Heart left ventricle (tissue), 16 donors: ENCODE data around the gene GPR68. TPM values are rescaled to one million over a fixed set of nuclear protein-coding genes. Genes with fewer than 3 reads are reported as not detected.

Experiments used
- ATAC-seq, 4 donors: fragments of 200-7000 bp; cut with Tn5 transposase; one replicate each; pipeline ENCODE4 v1.9.1; 2020 to 2022; ENCODE audit warnings: moderate library complexity in 4 of 4, mild to moderate bottlenecking in 3 of 4, moderate number of reproducible peaks in 1 of 4
- DNase-seq, 5 donors: peaks; one replicate each; pipeline ENCODE4 v3.0.0-alpha.2; 2020
- H3K27ac ChIP-seq, 12 donors: fragments of 200-600 bp; sonication (generic) in 4 of 12; one replicate each; pipeline versions ENCODE4 v1.5.0 to v1.8.0; 2016 to 2022; ENCODE audit warnings: mild to moderate bottlenecking in 2 of 12
- H3K27me3 ChIP-seq, 9 donors: fragments of 200-600 bp; sonication (generic) in 2 of 9; one replicate each; pipeline versions ENCODE4 v1.5.1 to v1.8.0; 2016 to 2022; ENCODE audit warnings: mild to moderate bottlenecking in 3 of 9
- H3K36me3 ChIP-seq, 9 donors: fragments of 200-600 bp; sonication (generic) in 2 of 9; one replicate each; pipeline versions ENCODE4 v1.5.0 to v1.8.0; 2018 to 2022; ENCODE audit warnings: mild to moderate bottlenecking in 2 of 9
- H3K4me1 ChIP-seq, 12 donors: fragments of 200-600 bp; sonication (generic) in 4 of 12; one replicate each; pipeline versions ENCODE4 v1.5.0 to v1.8.0; 2016 to 2022; ENCODE audit warnings: mild to moderate bottlenecking in 3 of 12
- H3K4me3 ChIP-seq, 12 donors: fragments of 200-600 bp; sonication (generic) in 4 of 12; one replicate each; pipeline versions ENCODE4 v1.5.0 to v1.8.0; 2017 to 2022; ENCODE audit warnings: mild to moderate bottlenecking in 9 of 12, moderate library complexity in 4 of 12
- H3K9me3 ChIP-seq, 12 donors: fragments of 200-600 bp; sonication (generic) in 4 of 12; one replicate each; pipeline versions ENCODE4 v1.5.0 to v1.8.0; 2016 to 2022; ENCODE audit warnings: mild to moderate bottlenecking in 1 of 12
- POLR2A ChIP-seq, 2 donors: fragments of 450-650 bp; IDR thresholded peaks; one replicate each; pipeline ENCODE4 v1.6.1; 2017; ENCODE audit warnings: antibody characterized with exemption in 2 of 2, mild to moderate bottlenecking in 2 of 2, moderate library complexity in 2 of 2
- WGBS, 4 donors: extraction: QIAGEN DNeasy Blood & Tissue Kit in 2 of 4; methylation state at CpG; one replicate each; pipeline versions ENCODE4 v1.1.5 to v1.1.7; 2013 to 2018; 5-methylcytosine and 5-hydroxymethylcytosine counted together
- intact Hi-C, 10 donors: fragments of 100-400 bp; cut with DNase I; formaldehyde crosslinking; loops; one replicate each; pipeline versions ENCODE4 v1.11.1 to v1.14.2; 2022
- polyA plus RNA-seq, 2 donors: library from polyadenylated mRNA; stranded (reverse); fragments of 200-250 nt; gene quantifications; one replicate each; pipeline ENCODE4 v1.2.3, GENCODE V29; 2013
- total RNA-seq, 9 donors: library from RNA; depleted of rRNA in 2 of 9; stranded (reverse); fragments of >200 nt in 2 of 9; fragmentation: NEBNext Ultra II Directional in 3 of 9; extraction: Animal tissue kit (Norgen Biotek cat#: 25700) in 3 of 9; gene quantifications; one replicate each; pipeline versions ENCODE4 v1.1.0 to v1.2.4, GENCODE V29; 2016 to 2023
- TF ChIP-seq, protein P1 (sequence below), 12 donors: fragments of 200-600 bp; sonication (generic) in 4 of 12; IDR thresholded peaks; one replicate each; pipeline versions ENCODE4 v1.5.0 to v1.8.0; 2018 to 2022; ENCODE audit warnings: antibody characterized with exemption in 12 of 12, mild to moderate bottlenecking in 5 of 12
- donor health status: ischemic (EF 13 %, LVEDD 7.1; RV severe dilation, severe dysfunction).
- donor health status: healthy with polysubstance abuse.
- donor health status: DM: no; HTN: yes; CAD: no.
- donor health status: DM: no; HTN: no; CAD: no.
- donor health status: ischemic (EF 25% LVEDD 6.9; RV normal size, moderate dysfunction).
- donor health status: ischemic (EF 25% LVEDD 5.7; RV mildly dilated, moderate dysfunction).
- donor health status: healthy.
- donor health status: DM: yes; HTN: yes; CAD: no.
- donor health status: ischemic (EF 35%, LVEDD 5.7; RV mildly dilated, moderate dysfunction).
- donor health status: nonischemic (EF 11% LVEDD 7.7; RV severe dilation, severe dysfunction).
- donor health status: DM: yes; HTN: yes; CAD: no.
- donor health status: PGD.
- donor health status: ischemic (EF 29% LVEDD 5.4; RV normal size, mild dysfunction).
- donor health status: nonischemic (EF 23%, LVEDD 6.1; RV moderate dilation, normal function).

GPR68 gene
- total and polyA plus RNA-seq, 11 donors, result 0.08 to 2.6 (median 0.59) TPM; not detected in 1

DNA sequence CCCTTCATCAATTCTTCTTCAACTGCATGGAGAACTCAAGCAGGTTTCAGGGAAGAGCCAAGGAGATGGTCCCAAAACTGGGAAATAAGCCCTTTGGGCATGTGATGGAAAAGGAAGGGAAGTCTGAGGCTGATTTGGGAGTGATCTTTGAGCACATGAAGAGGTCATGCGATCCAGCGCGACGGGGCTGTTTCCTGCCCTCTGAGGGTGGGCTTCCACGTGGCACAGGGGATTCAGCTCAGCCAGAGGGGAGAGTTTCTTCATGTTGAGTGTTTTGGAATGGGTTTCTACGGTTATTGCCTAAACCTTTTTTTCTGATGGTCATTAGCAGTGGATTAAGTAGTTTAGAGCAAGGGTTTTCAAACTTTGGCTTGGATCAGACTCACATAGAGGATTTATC is 30.2 kb downstream of the GPR68 start:
- Histone ChIP-seq H3K4me1 (peaks cover 0 to 10% (median 2%) of the 10 kb centered on the region in 12 donors), H3K27ac (no peak overlapping the region), H3K36me3 (peaks cover 0 to 100% (median 92%) of the 10 kb centered on the region in 9 donors), H3K9me3 (peaks cover 0 to 13% (median 0%) of the 10 kb centered on the region in 12 donors), H3K4me3 (no peak overlapping the region), H3K27me3 (no peaks in the 10 kb centered on the region)
- WGBS, 4 donors, result 88 to 93% (median 89%) methylated on average over 6 of the region's 6 CpGs
- intact Hi-C loops, result no loop called here
- no peak for ATAC-seq
- no peak for TF ChIP-seq POLR2A (IDR thresholded peaks at IDR 0.05)
- TF ChIP-seq, protein P1, sequence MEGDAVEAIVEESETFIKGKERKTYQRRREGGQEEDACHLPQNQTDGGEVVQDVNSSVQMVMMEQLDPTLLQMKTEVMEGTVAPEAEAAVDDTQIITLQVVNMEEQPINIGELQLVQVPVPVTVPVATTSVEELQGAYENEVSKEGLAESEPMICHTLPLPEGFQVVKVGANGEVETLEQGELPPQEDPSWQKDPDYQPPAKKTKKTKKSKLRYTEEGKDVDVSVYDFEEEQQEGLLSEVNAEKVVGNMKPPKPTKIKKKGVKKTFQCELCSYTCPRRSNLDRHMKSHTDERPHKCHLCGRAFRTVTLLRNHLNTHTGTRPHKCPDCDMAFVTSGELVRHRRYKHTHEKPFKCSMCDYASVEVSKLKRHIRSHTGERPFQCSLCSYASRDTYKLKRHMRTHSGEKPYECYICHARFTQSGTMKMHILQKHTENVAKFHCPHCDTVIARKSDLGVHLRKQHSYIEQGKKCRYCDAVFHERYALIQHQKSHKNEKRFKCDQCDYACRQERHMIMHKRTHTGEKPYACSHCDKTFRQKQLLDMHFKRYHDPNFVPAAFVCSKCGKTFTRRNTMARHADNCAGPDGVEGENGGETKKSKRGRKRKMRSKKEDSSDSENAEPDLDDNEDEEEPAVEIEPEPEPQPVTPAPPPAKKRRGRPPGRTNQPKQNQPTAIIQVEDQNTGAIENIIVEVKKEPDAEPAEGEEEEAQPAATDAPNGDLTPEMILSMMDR (IDR thresholded peaks at IDR 0.05), result no peak
- no peak for DNase-seq

DNA sequence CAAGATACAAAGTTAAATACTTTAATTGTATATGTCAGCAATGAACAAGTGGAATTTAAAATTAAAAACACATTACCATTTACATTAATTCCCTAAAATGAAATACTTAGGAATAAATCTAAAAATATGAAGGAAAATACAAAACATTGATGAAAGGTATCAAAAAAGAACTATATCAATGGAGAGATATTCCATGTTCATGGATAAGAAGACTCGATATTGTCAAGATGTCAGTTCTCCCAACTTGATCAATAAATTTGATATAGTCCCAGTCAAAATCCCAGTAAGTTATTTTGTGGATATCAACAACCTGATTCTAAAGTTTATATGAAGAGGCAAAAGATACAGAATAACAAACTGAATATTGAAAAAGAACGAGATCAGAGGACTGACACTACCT is 33.5 kb downstream of the GPR68 start:
- Histone ChIP-seq H3K9me3 (peaks cover 0 to 13% (median 0%) of the 10 kb centered on the region in 12 donors), H3K4me1 (no peaks in the 10 kb centered on the region), H3K4me3 (no peak overlapping the region), H3K27ac (no peak overlapping the region), H3K27me3 (no peaks in the 10 kb centered on the region), H3K36me3 (peaks cover 0 to 100% (median 98%) of the 10 kb centered on the region in 9 donors)
- intact Hi-C loops, result no loop called here
- TF ChIP-seq POLR2A (IDR thresholded peaks at IDR 0.05), result no peak
- TF ChIP-seq, protein P1 (IDR thresholded peaks at IDR 0.05), result no peak
- WGBS, 4 donors, result 97 to 99% (median 98%) methylated on average over 2 of the region's 2 CpGs
- DNase-seq, result no peak
- no peak for ATAC-seq

DNA sequence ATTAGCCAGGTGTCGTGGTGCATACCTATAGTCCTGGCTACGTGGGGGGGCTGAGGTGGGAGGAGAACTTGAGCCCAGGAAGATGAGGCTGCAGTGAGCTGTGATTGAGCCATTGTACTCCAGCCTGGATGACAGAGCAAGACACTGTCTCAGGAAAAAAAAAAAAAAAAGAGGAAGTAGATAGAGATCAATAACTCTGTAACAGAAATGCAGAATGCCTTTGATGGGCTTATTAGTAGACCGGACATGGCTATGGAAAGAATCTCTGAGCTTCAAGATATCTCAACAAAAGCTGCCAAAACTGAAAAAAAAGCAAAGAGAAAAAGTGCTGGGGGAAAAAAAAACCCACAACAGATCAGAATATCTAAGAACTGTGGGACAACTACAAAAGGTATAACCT is 37.5 kb downstream of the GPR68 start:
- ATAC-seq, result no peak
- Histone ChIP-seq H3K27ac (no peak overlapping the region), H3K9me3 (peaks cover 0 to 13% (median 0%) of the 10 kb centered on the region in 12 donors), H3K36me3 (peaks cover 0 to 100% (median 97%) of the 10 kb centered on the region in 9 donors), H3K4me1 (peaks cover 0 to 13% (median 7%) of the 10 kb centered on the region in 12 donors), H3K4me3 (no peak overlapping the region), H3K27me3 (no peaks in the 10 kb centered on the region)
- intact Hi-C loops, result no loop called here
- DNase-seq, result no peak
- 87 to 89% (median 88%) methylated on average over 3 of the region's 3 CpGs for WGBS, 4 donors
- TF ChIP-seq POLR2A (IDR thresholded peaks at IDR 0.05), result no peak
- TF ChIP-seq, protein P1 (IDR thresholded peaks at IDR 0.05), result no peak

DNA sequence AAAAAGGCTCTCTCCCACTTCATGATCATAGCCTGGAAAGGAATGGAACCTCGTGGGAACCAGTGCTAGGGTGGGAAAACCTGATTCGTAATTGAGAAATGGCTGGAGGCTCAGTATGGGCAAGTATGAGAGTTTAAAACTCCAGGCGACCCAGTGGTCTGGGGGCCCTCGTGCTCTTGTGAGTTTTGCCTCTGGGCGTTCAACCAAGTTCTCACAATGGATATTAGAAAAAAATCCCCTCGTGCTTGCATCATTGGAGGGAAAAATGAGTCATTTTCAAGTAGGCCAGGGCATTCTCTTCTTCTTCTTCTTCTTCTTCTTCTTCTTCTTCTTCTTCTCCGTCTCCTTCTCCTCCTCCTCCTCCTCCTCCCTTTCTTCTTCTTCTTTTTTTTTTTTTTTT is 39.0 kb downstream of the GPR68 start:
- H3K4me3 ChIP-seq, result no peak overlapping the region
- DNase-seq (no peak), ATAC-seq (no peak)
- H3K4me1 ChIP-seq, result peaks cover 0 to 24% (median 11%) of the 10 kb centered on the region in 12 donors
- H3K9me3 ChIP-seq, result peaks cover 0 to 4% (median 0%) of the 10 kb centered on the region in 12 donors
- TF ChIP-seq, protein P1 (IDR thresholded peaks at IDR 0.05), result no peak
- TF ChIP-seq POLR2A (IDR thresholded peaks at IDR 0.05), result no peak
- H3K36me3 ChIP-seq, result peaks cover 0 to 99% (median 96%) of the 10 kb centered on the region in 9 donors
- H3K27ac ChIP-seq, result no peak overlapping the region
- H3K27me3 ChIP-seq, result no peaks in the 10 kb centered on the region
- intact Hi-C loops, result no loop called here
- WGBS, 4 donors, result 83 to 92% (median 88%) methylated on average over 7 of the region's 7 CpGs
